Naive thymus-derived CD4-positive, alpha-beta T cell (primary cell): ENCODE measurements around the gene PDE8A. TPM values are rescaled to one million over a fixed set of nuclear protein-coding genes. Genes with fewer than 3 reads are reported as not detected.
"Not testable (repeated sequence)": the region's sequence is repeated elsewhere in the genome, so short reads cannot be mapped to it uniquely, and the experiment has no call there.

Experiments
- ATAC-seq: fragments of 150-1000 bp; cut with Tn5 transposase; 2 replicates; pipeline ENCODE4 v1.10.0; 2021; ENCODE audit warnings: mild to moderate bottlenecking, moderate library complexity
- CTCF ChIA-PET: fragments of 350-600 bp; sonication (Branson Sonifier 250); formaldehyde crosslinking; loops from one replicate; lab custom pipeline; 2021; ENCODE audit warnings: antibody characterized with exemption; lab: Charles Lee
- POLR2A ChIA-PET: fragments of 350-600 bp; sonication (Branson Sonifier 250); formaldehyde crosslinking; loops from one replicate; lab custom pipeline; 2021; ENCODE audit warnings: antibody characterized with exemption, inconsistent platforms; lab: Charles Lee
- DNase-seq, 9 donors: peaks; one replicate each; pipeline versions ENCODE4 v3.0.0 to v3.0.0-alpha.2; 2020 to 2022; ENCODE audit warnings: mixed read lengths in 1 of 9
- H3K27ac ChIP-seq: one replicate; pipeline ENCODE4 v1.7.0; 2013; ENCODE audit warnings: mild to moderate bottlenecking, low read depth, low read length, moderate library complexity
- H3K27me3 ChIP-seq, 2 donors: one replicate each; pipeline ENCODE4 v1.7.0; 2013; ENCODE audit warnings: low read length in 2 of 2, mild to moderate bottlenecking in 2 of 2, moderate library complexity in 2 of 2; ENCODE audit not compliant: control insufficient read depth in 2 of 2, insufficient read depth in 2 of 2
- H3K36me3 ChIP-seq, 3 experiments: 1 replicate in 2 of 3; 2 replicates in 1 of 3; pipeline ENCODE4 v1.7.0; 2013; ENCODE audit warnings: low read length in 3 of 3, mild to moderate bottlenecking in 3 of 3, moderate library complexity in 1 of 3; ENCODE audit not compliant: insufficient read depth in 3 of 3, control insufficient read depth in 2 of 3
- H3K4me1 ChIP-seq, 2 donors: one replicate each; pipeline ENCODE4 v1.7.0; 2013; ENCODE audit warnings: low read length in 2 of 2, mild to moderate bottlenecking in 2 of 2, moderate library complexity in 1 of 2; ENCODE audit not compliant: control insufficient read depth in 2 of 2, insufficient read depth in 2 of 2
- H3K4me3 ChIP-seq: 2 replicates; pipeline ENCODE4 v1.7.0; 2013; ENCODE audit warnings: mild to moderate bottlenecking, low read length
- H3K9me3 ChIP-seq, 3 experiments: 1 replicate in 2 of 3; 2 replicates in 1 of 3; pipeline ENCODE4 v1.7.0; 2013; ENCODE audit warnings: low read length in 3 of 3; ENCODE audit not compliant: control insufficient read depth in 2 of 3
- H3K27ac Mint-ChIP-seq, 9 donors: one replicate each; pipeline ENCODE4 v1.8.0; 2020 to 2022; ENCODE audit warnings: mixed read lengths in 9 of 9, mild to moderate bottlenecking in 8 of 9, moderate library complexity in 5 of 9, inconsistent platforms in 2 of 9
- H3K27me3 Mint-ChIP-seq, 5 donors: one replicate each; pipeline ENCODE4 v1.8.0; 2021 to 2022; ENCODE audit warnings: mixed read lengths in 5 of 5, mild to moderate bottlenecking in 1 of 5
- H3K36me3 Mint-ChIP-seq, 5 donors: one replicate each; pipeline ENCODE4 v1.8.0; 2020 to 2022; ENCODE audit warnings: mixed read lengths in 5 of 5, mild to moderate bottlenecking in 3 of 5, inconsistent platforms in 1 of 5
- H3K4me1 Mint-ChIP-seq, 7 donors: one replicate each; pipeline ENCODE4 v1.8.0; 2020 to 2022; ENCODE audit warnings: mixed read lengths in 7 of 7, mild to moderate bottlenecking in 3 of 7, inconsistent platforms in 1 of 7
- H3K4me3 Mint-ChIP-seq, 10 donors: one replicate each; pipeline ENCODE4 v1.8.0; 2020 to 2022; ENCODE audit warnings: mild to moderate bottlenecking in 10 of 10, mixed read lengths in 10 of 10, moderate library complexity in 6 of 10, inconsistent platforms in 2 of 10
- H3K9me3 Mint-ChIP-seq, 11 donors: one replicate each; pipeline ENCODE4 v1.8.0; 2020 to 2022; ENCODE audit warnings: mixed read lengths in 11 of 11, mild to moderate bottlenecking in 4 of 11, inconsistent platforms in 1 of 11, moderate library complexity in 1 of 11
- intact Hi-C, 2 donors: fragments of 100-400 bp; cut with micrococcal nuclease; formaldehyde crosslinking; loops; one replicate each; pipeline ENCODE4 v1.15.1; 2023
- polyA plus RNA-seq, 2 donors: library from polyadenylated mRNA; unstranded; fragments of 300-500 nt; fragmentation: Illumina TruSeq; gene quantifications; one replicate each; pipeline ENCODE4 v1.2.3, GENCODE V29; 2021
- total RNA-seq, 6 experiments: library from RNA in 5 of 6; stranded (reverse) in 5 of 6; gene quantifications; 1 replicate in 5 of 6; 2 replicates in 1 of 6; pipeline ENCODE4 v1.2.3 and lab custom pipeline; 2021 to 2026

PDE8A gene
- total and polyA plus RNA-seq, 7 experiments from 2014 or later, result 1.7 to 43.3 (median 31.9) TPM

GRCh38 chr15:85171736-85172135, 190.1 kb downstream of the PDE8A start:
- Histone ChIP-seq H3K4me1 (peaks cover 0 to 4% of the 10 kb centered on the region in 2 donors), H3K27me3 (peaks cover 0 to 2% of the 10 kb centered on the region in 2 donors), H3K9me3 (peaks cover 0 to 7% (median 0%) of the 10 kb centered on the region in 3 experiments), H3K36me3 (no peaks in the 10 kb centered on the region), H3K4me3 (no peak overlapping the region), H3K27ac (no peak overlapping the region)
- POLR2A ChIA-PET, result no interaction called here
- ATAC-seq, result no peak
- no peak for DNase-seq
- Mint-ChIP-seq H3K4me3 (no peak overlapping the region), H3K36me3 (no peaks in the 10 kb centered on the region), H3K27ac (no peak overlapping the region), H3K4me1 (peaks cover 0 to 15% (median 0%) of the 10 kb centered on the region in 7 donors), H3K9me3 (peaks cover 0 to 19% (median 9%) of the 10 kb centered on the region in 11 donors), H3K27me3 (peaks cover 33 to 41% (median 35%) of the 10 kb centered on the region in 5 donors)
- intact Hi-C loops, result no loop called here
- CTCF ChIA-PET, result no interaction called here

DNA sequence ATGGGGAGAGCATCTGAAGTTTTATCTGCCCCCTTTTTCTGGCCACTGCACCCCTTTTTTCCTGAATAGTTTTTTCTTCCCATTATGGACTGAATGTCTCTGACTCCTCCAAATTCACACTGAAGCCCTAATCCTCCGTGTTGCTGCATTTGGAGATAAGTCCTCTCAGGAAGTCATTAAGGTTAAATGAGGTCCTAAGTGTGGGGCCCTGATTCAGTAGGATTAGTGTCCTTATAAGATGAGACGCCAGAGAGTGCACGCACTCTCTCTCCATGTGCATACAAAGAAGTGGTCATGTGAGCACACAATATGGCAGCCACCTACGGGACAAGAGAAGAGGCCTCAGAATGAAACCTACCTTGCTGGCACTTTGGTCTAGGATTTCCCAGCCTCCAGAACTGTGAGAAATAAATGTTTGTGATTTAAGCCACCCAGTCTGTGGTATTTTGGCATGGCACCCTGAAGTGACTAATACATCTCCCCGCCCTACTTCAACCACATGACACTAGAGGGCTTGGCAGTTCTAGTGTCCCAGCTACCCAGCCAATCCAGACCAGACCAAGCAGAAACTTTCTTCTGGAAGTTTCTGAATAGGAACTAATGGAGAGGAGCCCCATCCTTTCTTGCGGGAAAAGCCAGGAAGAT, 191.3 kb downstream of the PDE8A start:
- no peak overlapping the region for H3K4me3 ChIP-seq
- no peaks in the 10 kb centered on the region for H3K36me3 Mint-ChIP-seq
- intact Hi-C loops, result no loop called here
- H3K4me1 ChIP-seq, result peaks cover 0 to 4% of the 10 kb centered on the region in 2 donors
- peaks cover 0 to 2% of the 10 kb centered on the region in 2 donors for H3K27me3 ChIP-seq
- H3K4me3 Mint-ChIP-seq, result no peak overlapping the region
- no peaks in the 10 kb centered on the region for H3K36me3 ChIP-seq
- H3K27me3 Mint-ChIP-seq, result peaks cover 30 to 37% (median 33%) of the 10 kb centered on the region in 5 donors
- H3K27ac Mint-ChIP-seq, result no peak overlapping the region
- peaks cover 0 to 19% (median 9%) of the 10 kb centered on the region in 11 donors for H3K9me3 Mint-ChIP-seq
- DNase-seq (no peak), ATAC-seq (no peak)
- H3K4me1 Mint-ChIP-seq, result peaks cover 0 to 10% (median 0%) of the 10 kb centered on the region in 7 donors
- POLR2A ChIA-PET, result no interaction called here
- H3K27ac ChIP-seq, result no peak overlapping the region
- CTCF ChIA-PET, result no interaction called here
- H3K9me3 ChIP-seq, result peaks cover 0 to 7% (median 0%) of the 10 kb centered on the region in 3 experiments

DNA sequence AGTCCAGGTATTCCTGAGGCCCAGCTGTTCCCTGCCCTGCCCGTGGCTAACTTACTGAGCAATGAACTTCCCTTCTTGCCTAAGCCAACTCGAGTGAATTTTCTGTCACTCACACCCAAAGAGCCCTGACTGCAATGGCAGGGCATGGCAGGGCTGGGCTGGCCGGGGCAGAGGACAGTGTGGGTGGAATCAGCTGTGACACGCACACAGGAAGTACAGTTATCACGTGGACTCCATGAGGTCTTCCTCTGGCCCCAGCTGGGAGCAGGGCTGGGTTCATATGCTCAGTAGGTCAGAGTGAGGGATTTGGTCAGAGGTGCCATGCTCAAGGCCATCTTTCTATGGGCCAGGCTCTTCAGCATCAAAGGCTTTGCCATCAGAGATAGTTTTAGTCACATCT, 192.0 kb downstream of the PDE8A start:
- not testable (repeated sequence) for H3K36me3 Mint-ChIP-seq
- peaks cover 25 to 37% (median 33%) of the 10 kb centered on the region in 5 donors for H3K27me3 Mint-ChIP-seq

GRCh38 chr15:85174521-85174920, 192.9 kb downstream of the PDE8A start:
- H3K27ac Mint-ChIP-seq, result no peak overlapping the region
- H3K9me3 Mint-ChIP-seq, result peaks cover 0 to 19% (median 9%) of the 10 kb centered on the region in 11 donors
- no peak for ATAC-seq
- ChIA-PET CTCF (no interaction called here), POLR2A (no interaction called here)
- DNase-seq, result no peak
- no peaks in the 10 kb centered on the region for H3K4me1 Mint-ChIP-seq
- H3K4me3 Mint-ChIP-seq, result no peak overlapping the region
- intact Hi-C loops, result no loop called here
- Histone ChIP-seq H3K27me3 (peaks cover 0 to 2% of the 10 kb centered on the region in 2 donors), H3K36me3 (no peaks in the 10 kb centered on the region), H3K9me3 (peaks cover 0 to 7% (median 0%) of the 10 kb centered on the region in 3 experiments), H3K27ac (no peak overlapping the region), H3K4me3 (no peak overlapping the region), H3K4me1 (no peaks in the 10 kb centered on the region)
- peaks cover 20 to 34% (median 29%) of the 10 kb centered on the region in 5 donors for H3K27me3 Mint-ChIP-seq
- H3K36me3 Mint-ChIP-seq, result no peaks in the 10 kb centered on the region

More for the DNA sequence above, 192.0 kb downstream of the PDE8A start:
- H3K4me3 Mint-ChIP-seq, DNase-seq, H3K9me3 ChIP-seq, H3K27ac Mint-ChIP-seq, ATAC-seq, H3K36me3 ChIP-seq, H3K27me3 ChIP-seq, POLR2A ChIA-PET, H3K27ac ChIP-seq, H3K4me1 ChIP-seq, H3K4me1 Mint-ChIP-seq, CTCF ChIA-PET, intact Hi-C loops, H3K4me3 ChIP-seq: not testable (repeated sequence)
- H3K9me3 Mint-ChIP-seq, result peaks cover 0 to 19% (median 9%) of the 10 kb centered on the region in 11 donors

- POLR2A ChIA-PET, ATAC-seq, CTCF ChIA-PET, H3K27me3 ChIP-seq, H3K27ac Mint-ChIP-seq, H3K4me3 ChIP-seq, H3K36me3 ChIP-seq, H3K36me3 Mint-ChIP-seq, H3K9me3 Mint-ChIP-seq, H3K4me1 ChIP-seq, DNase-seq, intact Hi-C loops, H3K4me1 Mint-ChIP-seq, H3K27ac ChIP-seq, H3K4me3 Mint-ChIP-seq, H3K9me3 ChIP-seq: not testable (repeated sequence)
- H3K27me3 Mint-ChIP-seq, result peaks cover 8 to 24% (median 21%) of the 10 kb centered on the region in 5 donors
Observed at GRCh38 chr15:85177042-85177515, 195.4 kb downstream of the PDE8A start.

DNA sequence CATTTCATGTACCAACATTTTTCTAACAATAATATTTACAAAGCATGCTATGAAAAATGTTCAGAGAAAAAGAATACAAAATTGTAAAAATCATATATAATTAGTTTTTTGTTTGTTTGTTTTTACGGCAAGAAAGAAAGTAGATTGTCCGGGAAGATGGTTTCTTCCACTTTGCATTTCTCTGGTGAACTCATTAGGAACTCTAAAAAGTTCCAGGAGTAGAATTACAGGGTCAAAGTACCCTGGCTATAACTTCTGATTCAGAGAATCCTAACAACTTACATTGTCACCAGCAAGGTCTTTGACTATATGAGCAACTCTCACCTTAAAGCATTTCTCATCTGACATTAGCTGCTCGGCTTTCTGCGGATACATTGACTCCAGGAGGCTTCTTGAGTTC, 196.7 kb downstream of the PDE8A start:
- Mint-ChIP-seq H3K9me3 (peaks cover 0 to 1% (median 0%) of the 10 kb centered on the region in 11 donors), H3K4me1 (peaks cover 0 to 2% (median 0%) of the 10 kb centered on the region in 7 donors), H3K27ac (no peak overlapping the region), H3K4me3 (no peak overlapping the region), H3K27me3 (peaks cover 0 to 31% (median 10%) of the 10 kb centered on the region in 5 donors), H3K36me3 (no peaks in the 10 kb centered on the region)
- Histone ChIP-seq H3K36me3 (no peaks in the 10 kb centered on the region), H3K4me3 (no peak overlapping the region), H3K4me1 (no peaks in the 10 kb centered on the region), H3K9me3 (no peaks in the 10 kb centered on the region), H3K27ac (no peak overlapping the region), H3K27me3 (no peaks in the 10 kb centered on the region)
- DNase-seq, result no peak
- no peak for ATAC-seq
- ChIA-PET CTCF (no interaction called here), POLR2A (no interaction called here)
- intact Hi-C loops, result no loop called here

GRCh38 chr15:85179700-85180099, 198.0 kb downstream of the PDE8A start:
- H3K27ac ChIP-seq, result no peak overlapping the region
- DNase-seq (no peak), ATAC-seq (no peak)
- Mint-ChIP-seq H3K27me3 (peaks cover 0 to 31% (median 7%) of the 10 kb centered on the region in 5 donors), H3K9me3 (no peaks in the 10 kb centered on the region), H3K36me3 (no peaks in the 10 kb centered on the region), H3K4me3 (no peak overlapping the region), H3K4me1 (peaks cover 0 to 2% (median 0%) of the 10 kb centered on the region in 7 donors), H3K27ac (no peak overlapping the region)
- ChIA-PET CTCF (no interaction called here), POLR2A (no interaction called here)
- no peaks in the 10 kb centered on the region for H3K27me3 ChIP-seq
- no peaks in the 10 kb centered on the region for H3K9me3 ChIP-seq
- no peak overlapping the region for H3K4me3 ChIP-seq
- H3K36me3 ChIP-seq, result no peaks in the 10 kb centered on the region
- H3K4me1 ChIP-seq, result no peaks in the 10 kb centered on the region
- intact Hi-C loops, result no loop called here
